Panc1 (cell line): ENCODE measurements around the gene OGDH. TPM values are rescaled to one million over a fixed set of nuclear protein-coding genes. Genes with fewer than 3 reads are reported as not detected.

Experiments used
- ATAC-seq: fragments of 200-7000 bp; cut with Tn5 transposase; 2 replicates; pipeline ENCODE4 v1.9.1; 2020; ENCODE audit warnings: mild to moderate bottlenecking, moderate library complexity
- BruUV-seq: library from RNA; stranded (reverse); fragments of 400-500 nt; replicated peaks from 2 replicates; lab custom pipeline; 2021; lab: Mats Ljungman, UMichigan
- CTCF ChIA-PET: fragments of 300-600 bp; sonication (Branson Sonifier 250); formaldehyde crosslinking; loops from one replicate; lab custom pipeline; 2022; ENCODE audit warnings: antibody characterized with exemption; lab: Charles Lee
- POLR2A ChIA-PET: fragments of 300-600 bp; sonication (Branson Sonifier 250); formaldehyde crosslinking; loops from one replicate; lab custom pipeline; 2022; ENCODE audit warnings: antibody characterized with exemption; lab: Charles Lee
- DNase-seq: peaks from one replicate; pipeline ENCODE4 v3.0.0-alpha.2; 2010; ENCODE audit warnings: low read depth, low spot score
- H3K27ac ChIP-seq: 2 replicates; pipeline ENCODE4 v1.5.1; 2011; ENCODE audit warnings: mild to moderate bottlenecking, low read length, inconsistent platforms
- H3K27me3 ChIP-seq: fragments of 200-500 bp; sonication (Bioruptor generic); 2 replicates; pipeline ENCODE4 v1.6.0; 2014; ENCODE audit warnings: low read length, inconsistent platforms; ENCODE audit not compliant: control insufficient read depth, insufficient read depth
- H3K36me3 ChIP-seq: fragments of 200-500 bp; sonication (Bioruptor generic); 2 replicates; pipeline ENCODE4 v1.5.1; 2014; ENCODE audit warnings: inconsistent platforms, mild to moderate bottlenecking, low read length, moderate library complexity; ENCODE audit not compliant: control insufficient read depth, insufficient read depth
- H3K4me1 ChIP-seq: 2 replicates; pipeline ENCODE4 v1.5.1; 2011; ENCODE audit warnings: inconsistent platforms, mild to moderate bottlenecking, low read length, moderate library complexity; ENCODE audit not compliant: control insufficient read depth, insufficient read depth
- H3K4me3 ChIP-seq, 2 experiments: 2 replicates each; pipeline ENCODE4 v1.5.1; 2011 to 2012; ENCODE audit warnings: low read depth in 2 of 2, low read length in 2 of 2, mild to moderate bottlenecking in 2 of 2, inconsistent platforms in 1 of 2, moderate library complexity in 1 of 2
- H3K9me3 ChIP-seq: fragments of 200-500 bp; sonication (Bioruptor generic); 2 replicates; pipeline ENCODE4 v1.5.1; 2014; ENCODE audit warnings: low read depth, mild to moderate bottlenecking, inconsistent platforms, low read length, moderate library complexity; ENCODE audit not compliant: control insufficient read depth, insufficient read depth
- CTCF ChIP-seq: fragments of 450-650 bp; IDR thresholded peaks from 2 replicates; pipeline ENCODE4 v1.5.1; 2017; ENCODE audit warnings: mild to moderate bottlenecking
- POLR2AphosphoS5 ChIP-seq: IDR thresholded peaks from 2 replicates; pipeline ENCODE4 v1.6.1; 2012; ENCODE audit warnings: mild to moderate bottlenecking, low read depth, low read length, moderate library complexity
- SIN3A ChIP-seq: IDR thresholded peaks from 2 replicates; pipeline ENCODE4 v1.6.1; 2012; ENCODE audit warnings: low read depth, mild to moderate bottlenecking, low read length, moderate library complexity, borderline replicate concordance; ENCODE audit not compliant: insufficient read depth
- TCF7L2 ChIP-seq: IDR thresholded peaks from 2 replicates; pipeline ENCODE4 v1.6.1; 2011; ENCODE audit warnings: mild to moderate bottlenecking, low read depth, low read length, inconsistent platforms
- in situ Hi-C: cut with HindIII; loops from 2 replicates; pipeline ENCODE4 v1.10.0; 2016; ENCODE audit warnings: low sequenced_read_pairs, low pct_unique_long_range_greater_than_20kb
- intact Hi-C: fragments of 100-400 bp; cut with micrococcal nuclease; formaldehyde crosslinking; loops from one replicate; pipeline ENCODE4 v1.10.0; 2022; ENCODE audit not compliant: unreplicated experiment
- total RNA-seq: library from RNA; stranded (reverse); gene quantifications from one replicate; pipeline ENCODE4 v1.2.1, GENCODE V29; 2021; ENCODE audit not compliant: unreplicated experiment
- TF ChIP-seq, protein P1 (sequence below), 2 experiments: IDR thresholded peaks; 2 replicates each; pipeline ENCODE4 v1.6.1; 2011 to 2012; ENCODE audit warnings: low read depth in 2 of 2, control low read depth in 1 of 2, low read length in 1 of 2, mild to moderate bottlenecking in 1 of 2, moderate library complexity in 1 of 2; ENCODE audit not compliant: insufficient read depth in 1 of 2

Gene OGDH
- total RNA-seq, 1 experiment from 2014 or later, result 166 TPM

GRCh38 chr7:44667190-44667589 lies 60.8 kb downstream of the OGDH start:
- Histone ChIP-seq H3K9me3 (no peaks in the 10 kb centered on the region), H3K4me1 (no peaks in the 10 kb centered on the region), H3K4me3 (no peak overlapping the region), H3K27ac (no peak overlapping the region), H3K36me3 (peaks cover 10% of the 10 kb centered on the region; the same call in 1 of the 2 replicates), H3K27me3 (no peaks in the 10 kb centered on the region)
- no TSS peak for BruUV-seq
- no peak for TF ChIP-seq POLR2AphosphoS5
- in situ Hi-C loops (no loop called here), intact Hi-C loops (no loop called here)
- ATAC-seq, result no peak
- no peak for DNase-seq
- POLR2A ChIA-PET, result no interaction called here
- CTCF ChIA-PET, result no interaction called here

GRCh38 chr7:44671069-44671468 lies 64.6 kb downstream of the OGDH start:
- H3K9me3 ChIP-seq, result no peaks in the 10 kb centered on the region
- ChIA-PET POLR2A (no interaction called here), CTCF (no interaction called here)
- H3K27ac ChIP-seq, result no peak overlapping the region
- no peaks in the 10 kb centered on the region for H3K4me1 ChIP-seq
- no TSS peak for BruUV-seq
- in situ Hi-C loops (no loop called here), intact Hi-C loops (no loop called here)
- no peak overlapping the region for H3K4me3 ChIP-seq
- ATAC-seq (no peak), DNase-seq (no peak)
- H3K27me3 ChIP-seq, result no peaks in the 10 kb centered on the region
- peaks cover 5% of the 10 kb centered on the region; the same call in 1 of the 2 replicates for H3K36me3 ChIP-seq
- TF ChIP-seq SIN3A (no peak), TCF7L2 (no peak), POLR2AphosphoS5 (no peak), CTCF (no peak)
- TF ChIP-seq, protein P1, sequence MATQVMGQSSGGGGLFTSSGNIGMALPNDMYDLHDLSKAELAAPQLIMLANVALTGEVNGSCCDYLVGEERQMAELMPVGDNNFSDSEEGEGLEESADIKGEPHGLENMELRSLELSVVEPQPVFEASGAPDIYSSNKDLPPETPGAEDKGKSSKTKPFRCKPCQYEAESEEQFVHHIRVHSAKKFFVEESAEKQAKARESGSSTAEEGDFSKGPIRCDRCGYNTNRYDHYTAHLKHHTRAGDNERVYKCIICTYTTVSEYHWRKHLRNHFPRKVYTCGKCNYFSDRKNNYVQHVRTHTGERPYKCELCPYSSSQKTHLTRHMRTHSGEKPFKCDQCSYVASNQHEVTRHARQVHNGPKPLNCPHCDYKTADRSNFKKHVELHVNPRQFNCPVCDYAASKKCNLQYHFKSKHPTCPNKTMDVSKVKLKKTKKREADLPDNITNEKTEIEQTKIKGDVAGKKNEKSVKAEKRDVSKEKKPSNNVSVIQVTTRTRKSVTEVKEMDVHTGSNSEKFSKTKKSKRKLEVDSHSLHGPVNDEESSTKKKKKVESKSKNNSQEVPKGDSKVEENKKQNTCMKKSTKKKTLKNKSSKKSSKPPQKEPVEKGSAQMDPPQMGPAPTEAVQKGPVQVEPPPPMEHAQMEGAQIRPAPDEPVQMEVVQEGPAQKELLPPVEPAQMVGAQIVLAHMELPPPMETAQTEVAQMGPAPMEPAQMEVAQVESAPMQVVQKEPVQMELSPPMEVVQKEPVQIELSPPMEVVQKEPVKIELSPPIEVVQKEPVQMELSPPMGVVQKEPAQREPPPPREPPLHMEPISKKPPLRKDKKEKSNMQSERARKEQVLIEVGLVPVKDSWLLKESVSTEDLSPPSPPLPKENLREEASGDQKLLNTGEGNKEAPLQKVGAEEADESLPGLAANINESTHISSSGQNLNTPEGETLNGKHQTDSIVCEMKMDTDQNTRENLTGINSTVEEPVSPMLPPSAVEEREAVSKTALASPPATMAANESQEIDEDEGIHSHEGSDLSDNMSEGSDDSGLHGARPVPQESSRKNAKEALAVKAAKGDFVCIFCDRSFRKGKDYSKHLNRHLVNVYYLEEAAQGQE (IDR thresholded peaks at IDR 0.05; ENCODE audit: insufficient read depth in 1 of 2, low read depth in 2 of 2, low read length in 1 of 2), result no peak

- BruUV-seq, result no TSS peak
- ChIA-PET CTCF (no interaction called here), POLR2A (no interaction called here)
- Histone ChIP-seq H3K4me1 (no peaks in the 10 kb centered on the region), H3K9me3 (no peaks in the 10 kb centered on the region), H3K27ac (no peak overlapping the region), H3K4me3 (no peak overlapping the region), H3K36me3 (peaks cover 2% of the 10 kb centered on the region; the same call in 1 of the 2 replicates), H3K27me3 (no peaks in the 10 kb centered on the region)
- TF ChIP-seq CTCF (no peak), POLR2AphosphoS5 (no peak)
- TF ChIP-seq, protein P1 (IDR thresholded peaks at IDR 0.05; ENCODE audit: insufficient read depth in 1 of 2, low read depth in 2 of 2, low read length in 1 of 2), result no peak
- in situ Hi-C loops, result no loop called here
- no peak for DNase-seq
- intact Hi-C loops, result no loop called here
- no peak for ATAC-seq
Observed at GRCh38 chr7:44673324-44673723, 66.9 kb downstream of the OGDH start.
